Hematopoietic multipotent progenitor cell treated with erythropoietin and hydrocortisone succinate and interleukin-3 and kit ligand, for 4 days (in vitro differentiated cells): ENCODE measurements around the gene SEMA3B.
"Not testable (repeated sequence)": the region's sequence is repeated elsewhere in the genome, so short reads cannot be mapped to it uniquely, and the experiment has no call there.

Source experiments
- DNase-seq: peaks from one replicate; pipeline ENCODE4 v3.0.0-alpha.2; 2015

Gene SEMA3B

GRCh38 chr3:50295553-50296431, 26.8 kb downstream of the SEMA3B start:
- DNase-seq: no peak

- DNase-seq: no peak
Observed at GRCh38 chr3:50296721-50297383, 27.9 kb downstream of the SEMA3B start.

- DNase-seq: peak; percentile 56
Observed at GRCh38 chr3:50297384-50297775, 28.4 kb downstream of the SEMA3B start.

GRCh38 chr3:50297896-50298725, 29.2 kb downstream of the SEMA3B start:
- peak; percentile 83 for DNase-seq

GRCh38 chr3:50298836-50299637, 30.1 kb downstream of the SEMA3B start, which contains the start of the genes HYAL3 and NAA80:
TSS of gene HYAL3 (minus strand) at chr3:50299405. CDS start at chr3:50295602, 3,803 bp downstream.
TSS of gene NAA80 (minus strand) at chr3:50299405. CDS start at chr3:50297463, 1,942 bp downstream.
- peak; percentile 100 for DNase-seq

- DNase-seq: no peak
Observed at GRCh38 chr3:50299638-50299928, 30.6 kb downstream of the SEMA3B start.

GRCh38 chr3:50299929-50300680, 31.2 kb downstream of the SEMA3B start:
- DNase-seq: peak; percentile 86

GRCh38 chr3:50300681-50301254, 31.8 kb downstream of the SEMA3B start:
- DNase-seq: no peak

- DNase-seq: no peak
Observed at GRCh38 chr3:50302095-50303012, 33.4 kb downstream of the SEMA3B start.

- peak; percentile 63 for DNase-seq
Observed at GRCh38 chr3:50303013-50303815, 34.3 kb downstream of the SEMA3B start, which contains the start of gene HYAL1. TSS of gene HYAL1 (minus strand) at chr3:50303574. CDS start at chr3:50302956, 618 bp downstream.

- DNase-seq: no peak
Observed at GRCh38 chr3:50304601-50305000, 35.7 kb downstream of the SEMA3B start.

GRCh38 chr3:50312041-50312440, 43.1 kb downstream of the SEMA3B start:
- not testable (repeated sequence) for DNase-seq

- no peak for DNase-seq
Observed at GRCh38 chr3:50314342-50314741, 45.4 kb downstream of the SEMA3B start.

GRCh38 chr3:50314816-50315215, 45.9 kb downstream of the SEMA3B start:
- DNase-seq: no peak

- no peak for DNase-seq
Observed at GRCh38 chr3:50316657-50317242, 47.8 kb downstream of the SEMA3B start.

GRCh38 chr3:50317300-50317699, 48.4 kb downstream of the SEMA3B start:
- DNase-seq: no peak

GRCh38 chr3:50318163-50318562, 49.2 kb downstream of the SEMA3B start:
- DNase-seq: no peak

- DNase-seq: no peak
Observed at GRCh38 chr3:50318615-50319014, 49.7 kb downstream of the SEMA3B start.
